Heart left ventricle (tissue), 16 donors: ENCODE results near the gene TTLL12. TPM values are rescaled to one million over a fixed set of nuclear protein-coding genes. Genes with fewer than 3 reads are reported as not detected.
A peak's percentile ranks its signal among the peaks of the same experiment; 100 is the strongest.

Experiments used
- ATAC-seq, 4 donors: fragments of 200-7000 bp; cut with Tn5 transposase; one replicate each; pipeline ENCODE4 v1.9.1; 2020 to 2022; ENCODE audit warnings: moderate library complexity in 4 of 4, mild to moderate bottlenecking in 3 of 4, moderate number of reproducible peaks in 1 of 4
- DNase-seq, 5 donors: peaks; one replicate each; pipeline ENCODE4 v3.0.0-alpha.2; 2020
- H3K27ac ChIP-seq, 12 donors: fragments of 200-600 bp; sonication (generic) in 4 of 12; one replicate each; pipeline versions ENCODE4 v1.5.0 to v1.8.0; 2016 to 2022; ENCODE audit warnings: mild to moderate bottlenecking in 2 of 12
- H3K27me3 ChIP-seq, 9 donors: fragments of 200-600 bp; sonication (generic) in 2 of 9; one replicate each; pipeline versions ENCODE4 v1.5.1 to v1.8.0; 2016 to 2022; ENCODE audit warnings: mild to moderate bottlenecking in 3 of 9
- H3K36me3 ChIP-seq, 9 donors: fragments of 200-600 bp; sonication (generic) in 2 of 9; one replicate each; pipeline versions ENCODE4 v1.5.0 to v1.8.0; 2018 to 2022; ENCODE audit warnings: mild to moderate bottlenecking in 2 of 9
- H3K4me1 ChIP-seq, 12 donors: fragments of 200-600 bp; sonication (generic) in 4 of 12; one replicate each; pipeline versions ENCODE4 v1.5.0 to v1.8.0; 2016 to 2022; ENCODE audit warnings: mild to moderate bottlenecking in 3 of 12
- H3K4me3 ChIP-seq, 12 donors: fragments of 200-600 bp; sonication (generic) in 4 of 12; one replicate each; pipeline versions ENCODE4 v1.5.0 to v1.8.0; 2017 to 2022; ENCODE audit warnings: mild to moderate bottlenecking in 9 of 12, moderate library complexity in 4 of 12
- H3K9me3 ChIP-seq, 12 donors: fragments of 200-600 bp; sonication (generic) in 4 of 12; one replicate each; pipeline versions ENCODE4 v1.5.0 to v1.8.0; 2016 to 2022; ENCODE audit warnings: mild to moderate bottlenecking in 1 of 12
- POLR2A ChIP-seq, 2 donors: fragments of 450-650 bp; IDR thresholded peaks; one replicate each; pipeline ENCODE4 v1.6.1; 2017; ENCODE audit warnings: antibody characterized with exemption in 2 of 2, mild to moderate bottlenecking in 2 of 2, moderate library complexity in 2 of 2
- WGBS, 4 donors: extraction: QIAGEN DNeasy Blood & Tissue Kit in 2 of 4; methylation state at CpG; one replicate each; pipeline versions ENCODE4 v1.1.5 to v1.1.7; 2013 to 2018; 5-methylcytosine and 5-hydroxymethylcytosine counted together
- intact Hi-C, 10 donors: fragments of 100-400 bp; cut with DNase I; formaldehyde crosslinking; loops; one replicate each; pipeline versions ENCODE4 v1.11.1 to v1.14.2; 2022
- polyA plus RNA-seq, 2 donors: library from polyadenylated mRNA; stranded (reverse); fragments of 200-250 nt; gene quantifications; one replicate each; pipeline ENCODE4 v1.2.3, GENCODE V29; 2013
- total RNA-seq, 9 donors: library from RNA; depleted of rRNA in 2 of 9; stranded (reverse); fragments of >200 nt in 2 of 9; fragmentation: NEBNext Ultra II Directional in 3 of 9; extraction: Animal tissue kit (Norgen Biotek cat#: 25700) in 3 of 9; gene quantifications; one replicate each; pipeline versions ENCODE4 v1.1.0 to v1.2.4, GENCODE V29; 2016 to 2023
- TF ChIP-seq, protein P1 (sequence below), 12 donors: fragments of 200-600 bp; sonication (generic) in 4 of 12; IDR thresholded peaks; one replicate each; pipeline versions ENCODE4 v1.5.0 to v1.8.0; 2018 to 2022; ENCODE audit warnings: antibody characterized with exemption in 12 of 12, mild to moderate bottlenecking in 5 of 12
- donor health status: ischemic (EF 13 %, LVEDD 7.1; RV severe dilation, severe dysfunction).
- donor health status: healthy with polysubstance abuse.
- donor health status: DM: no; HTN: yes; CAD: no.
- donor health status: DM: no; HTN: no; CAD: no.
- donor health status: ischemic (EF 25% LVEDD 6.9; RV normal size, moderate dysfunction).
- donor health status: ischemic (EF 25% LVEDD 5.7; RV mildly dilated, moderate dysfunction).
- donor health status: healthy.
- donor health status: DM: yes; HTN: yes; CAD: no.
- donor health status: ischemic (EF 35%, LVEDD 5.7; RV mildly dilated, moderate dysfunction).
- donor health status: nonischemic (EF 11% LVEDD 7.7; RV severe dilation, severe dysfunction).
- donor health status: DM: yes; HTN: yes; CAD: no.
- donor health status: PGD.
- donor health status: ischemic (EF 29% LVEDD 5.4; RV normal size, mild dysfunction).
- donor health status: nonischemic (EF 23%, LVEDD 6.1; RV moderate dilation, normal function).

Gene TTLL12
- total and polyA plus RNA-seq, 11 donors = 8.0 to 29.0 (median 11.9) TPM

DNA sequence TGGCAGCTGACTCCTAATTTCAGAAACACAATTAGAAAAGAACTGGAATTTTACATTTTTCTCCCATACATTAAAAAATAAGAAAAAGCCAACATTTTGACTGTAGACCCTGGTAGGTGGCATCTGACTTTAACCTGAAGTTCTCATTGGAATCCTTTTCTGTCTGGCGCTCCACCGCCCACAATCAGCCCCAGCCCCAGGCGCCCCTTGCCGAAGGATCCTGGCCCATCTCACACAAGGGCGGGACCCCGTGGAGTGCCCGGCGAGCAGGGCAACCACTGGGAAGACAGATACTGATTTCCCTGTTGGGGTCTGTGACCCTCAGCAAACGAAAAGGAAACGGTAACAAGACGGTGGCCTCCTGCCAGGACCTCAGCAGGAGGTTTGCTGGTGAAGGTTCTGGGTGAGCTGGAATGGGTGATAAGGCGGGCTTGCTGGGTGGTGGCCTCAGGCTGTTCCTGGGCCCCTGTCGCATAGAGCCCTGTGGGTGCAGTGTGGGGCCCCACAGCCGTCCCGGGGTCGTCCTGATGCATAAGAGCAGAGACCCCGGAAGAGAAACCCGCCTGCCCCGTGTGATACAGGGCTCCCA lies 19.8 kb downstream of the TTLL12 start:
- intact Hi-C loops = no loop called here
- 91 to 96% (median 93%) methylated on average over 13 to 19 of the region's 19 CpGs for WGBS, 4 donors
- TF ChIP-seq, protein P1, sequence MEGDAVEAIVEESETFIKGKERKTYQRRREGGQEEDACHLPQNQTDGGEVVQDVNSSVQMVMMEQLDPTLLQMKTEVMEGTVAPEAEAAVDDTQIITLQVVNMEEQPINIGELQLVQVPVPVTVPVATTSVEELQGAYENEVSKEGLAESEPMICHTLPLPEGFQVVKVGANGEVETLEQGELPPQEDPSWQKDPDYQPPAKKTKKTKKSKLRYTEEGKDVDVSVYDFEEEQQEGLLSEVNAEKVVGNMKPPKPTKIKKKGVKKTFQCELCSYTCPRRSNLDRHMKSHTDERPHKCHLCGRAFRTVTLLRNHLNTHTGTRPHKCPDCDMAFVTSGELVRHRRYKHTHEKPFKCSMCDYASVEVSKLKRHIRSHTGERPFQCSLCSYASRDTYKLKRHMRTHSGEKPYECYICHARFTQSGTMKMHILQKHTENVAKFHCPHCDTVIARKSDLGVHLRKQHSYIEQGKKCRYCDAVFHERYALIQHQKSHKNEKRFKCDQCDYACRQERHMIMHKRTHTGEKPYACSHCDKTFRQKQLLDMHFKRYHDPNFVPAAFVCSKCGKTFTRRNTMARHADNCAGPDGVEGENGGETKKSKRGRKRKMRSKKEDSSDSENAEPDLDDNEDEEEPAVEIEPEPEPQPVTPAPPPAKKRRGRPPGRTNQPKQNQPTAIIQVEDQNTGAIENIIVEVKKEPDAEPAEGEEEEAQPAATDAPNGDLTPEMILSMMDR (IDR thresholded peaks at IDR 0.05) = no peak
- TF ChIP-seq POLR2A (IDR thresholded peaks at IDR 0.05) = no peak
- ATAC-seq = no peak
- Histone ChIP-seq H3K4me1 (peaks cover 0 to 29% (median 16%) of the 10 kb centered on the region in 12 donors), H3K36me3 (peaks cover 0 to 61% (median 15%) of the 10 kb centered on the region in 9 donors), H3K27ac (no peak overlapping the region), H3K27me3 (no peaks in the 10 kb centered on the region), H3K4me3 (no peak overlapping the region), H3K9me3 (no peaks in the 10 kb centered on the region)
- peak in 1 of 5 donors; percentile 18 for DNase-seq

DNA sequence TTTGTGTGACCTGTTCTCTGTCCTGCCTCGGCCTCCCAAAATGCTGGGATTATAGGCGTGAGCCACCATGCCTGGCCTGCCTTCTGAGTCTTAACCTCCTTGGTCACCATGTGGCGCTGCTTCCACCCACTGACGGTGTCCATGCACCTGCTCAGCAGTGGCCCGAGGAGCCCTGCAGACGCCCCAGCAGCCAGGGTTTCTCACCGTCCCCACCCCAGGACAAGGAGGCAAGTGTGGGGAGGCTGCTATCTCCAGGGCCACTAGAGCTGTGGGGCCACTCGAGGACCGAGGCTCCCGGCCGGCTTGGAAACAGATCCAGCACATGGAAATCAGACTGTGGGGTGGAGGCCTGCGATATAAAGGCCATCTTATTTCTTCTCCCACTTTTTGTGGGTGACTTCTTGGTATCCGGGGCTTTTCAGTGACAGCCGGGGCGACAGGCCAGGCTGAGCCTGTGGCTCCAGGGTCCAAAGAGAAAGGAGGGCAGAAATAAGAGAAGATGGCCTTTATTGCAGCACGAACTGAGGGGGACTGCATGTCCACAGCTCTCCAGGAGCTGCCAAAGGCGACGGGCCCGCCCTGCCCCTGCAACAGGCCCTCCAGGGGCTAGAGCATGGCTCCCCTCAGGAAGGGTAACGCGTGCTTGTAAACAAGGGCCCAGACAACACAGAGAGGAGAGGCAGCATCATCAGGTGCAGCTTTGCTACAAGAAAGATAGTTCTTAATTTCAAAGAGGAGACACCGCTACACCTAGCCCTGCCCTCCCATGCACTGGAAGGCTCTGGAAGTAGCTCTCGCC lies 20.6 kb downstream of the TTLL12 start:
- Histone ChIP-seq H3K9me3 (no peaks in the 10 kb centered on the region), H3K36me3 (peaks cover 0 to 61% (median 16%) of the 10 kb centered on the region in 9 donors), H3K27me3 (no peaks in the 10 kb centered on the region), H3K27ac (no peak overlapping the region), H3K4me1 (peaks cover 0 to 29% (median 16%) of the 10 kb centered on the region in 12 donors), H3K4me3 (no peak overlapping the region)
- intact Hi-C loops = no loop called here
- TF ChIP-seq, protein P1 (IDR thresholded peaks at IDR 0.05) = no peak
- no peak for TF ChIP-seq POLR2A (IDR thresholded peaks at IDR 0.05)
- DNase-seq (no peak), ATAC-seq (no peak)
- 90 to 92% (median 91%) methylated on average over 23 of the region's 23 CpGs for whole genome bisulfite sequencing, 4 donors

DNA sequence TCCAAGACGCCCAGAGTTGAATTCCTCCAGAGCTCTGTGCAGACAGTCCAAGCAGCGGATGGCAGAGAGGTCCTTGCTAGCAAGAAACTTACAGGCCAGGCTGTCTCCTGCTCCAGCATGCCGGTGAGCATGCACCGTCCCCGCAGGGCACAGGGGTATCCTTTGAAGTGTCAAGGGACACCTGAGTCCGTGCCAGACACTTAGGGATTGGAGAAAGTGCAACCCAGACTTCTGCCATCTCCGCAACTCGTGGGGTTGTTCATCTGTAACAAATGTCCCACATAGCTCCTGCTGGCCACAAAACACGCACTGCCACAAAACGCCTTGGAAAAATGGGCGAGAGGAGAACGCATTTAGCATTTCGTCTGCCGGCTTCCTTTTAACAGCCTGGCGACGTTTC lies 22.3 kb downstream of the TTLL12 start:
- no peak overlapping the region for H3K27ac ChIP-seq
- no peaks in the 10 kb centered on the region for H3K27me3 ChIP-seq
- intact Hi-C loops = no loop called here
- WGBS, 4 donors = 33 to 45% (median 43%) methylated on average over 16 of the region's 16 CpGs
- ATAC-seq (peak in 2 of 4 donors; percentile 5 to 21), DNase-seq (peak in 1 of 5 donors; percentile 25)
- H3K4me3 ChIP-seq = no peak overlapping the region
- H3K4me1 ChIP-seq = peaks cover 0 to 31% (median 20%) of the 10 kb centered on the region in 12 donors
- no peaks in the 10 kb centered on the region for H3K9me3 ChIP-seq
- peaks cover 0 to 63% (median 15%) of the 10 kb centered on the region in 9 donors for H3K36me3 ChIP-seq
- TF ChIP-seq, protein P1 (IDR thresholded peaks at IDR 0.05) = no peak
- TF ChIP-seq POLR2A (IDR thresholded peaks at IDR 0.05) = no peak

DNA sequence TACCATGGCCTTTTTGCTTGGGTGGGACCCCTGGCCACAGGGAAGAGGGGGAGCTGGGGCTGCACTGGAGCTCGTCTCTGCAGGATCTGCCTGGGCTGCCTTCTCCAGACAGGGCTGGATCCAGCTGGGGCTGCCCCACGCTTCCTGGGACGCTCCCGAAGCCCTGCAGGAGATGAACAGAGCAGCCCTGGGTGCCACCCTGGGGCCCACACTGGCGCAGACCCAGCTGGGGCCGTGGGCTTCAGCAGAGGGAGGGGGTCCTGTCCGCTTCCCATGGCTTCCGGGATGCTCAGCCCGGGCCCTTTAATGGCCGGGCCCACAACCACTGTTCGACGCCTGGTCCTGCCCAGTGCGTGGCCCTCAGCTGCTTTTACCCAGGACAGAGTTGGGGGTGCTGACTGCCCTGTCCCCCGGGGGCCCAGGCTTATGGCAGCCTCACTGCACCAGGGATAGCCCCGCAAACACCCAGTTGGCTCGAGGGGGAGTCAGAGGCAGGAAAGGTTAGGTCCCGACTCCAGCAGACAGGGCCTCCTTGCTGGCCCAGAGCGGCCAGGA lies 23.6 kb downstream of the TTLL12 start:
- no peak for TF ChIP-seq POLR2A (IDR thresholded peaks at IDR 0.05)
- TF ChIP-seq, protein P1 (IDR thresholded peaks at IDR 0.05) = no peak
- Histone ChIP-seq H3K27me3 (no peaks in the 10 kb centered on the region), H3K27ac (peak overlapping the region in 2 of 12 donors; percentile 7 to 19), H3K4me3 (no peak overlapping the region), H3K36me3 (peaks cover 0 to 58% (median 15%) of the 10 kb centered on the region in 9 donors), H3K9me3 (no peaks in the 10 kb centered on the region), H3K4me1 (peaks cover 0 to 36% (median 23%) of the 10 kb centered on the region in 12 donors)
- 85 to 92% (median 88%) methylated on average over 14 to 18 of the region's 18 CpGs for WGBS, 4 donors
- intact Hi-C loops = no loop called here
- ATAC-seq (peak in 2 of 4 donors; percentile 2 to 3), DNase-seq (no peak)
